Activated CD8-positive, alpha-beta T cell treated with anti-CD3 and anti-CD28 coated beads, Interleukin-2, amount 10 ng/mL, durations not matched to agents 7 days and 5 days (primary cell): Measurements from ENCODE around the gene NEK8. TPM values are rescaled to one million over a fixed set of nuclear protein-coding genes. Genes with fewer than 3 reads are reported as not detected.

Experiments used
- ATAC-seq: fragments of 150-1000 bp; cut with Tn5 transposase; one replicate; pipeline ENCODE4 v1.10.0; 2021; ENCODE audit warnings: moderate library complexity
- CTCF ChIA-PET: fragments of 350-600 bp; sonication (Branson Sonifier 250); formaldehyde crosslinking; loops from one replicate; lab custom pipeline; 2021; ENCODE audit warnings: antibody characterized with exemption; lab: Charles Lee
- POLR2A ChIA-PET: fragments of 350-600 bp; sonication (Branson Sonifier 250); formaldehyde crosslinking; loops from one replicate; lab custom pipeline; 2021; ENCODE audit warnings: antibody characterized with exemption; lab: Charles Lee
- DNase-seq: peaks from one replicate; pipeline ENCODE4 v3.0.0-alpha.2; 2020
- H3K27ac Mint-ChIP-seq: one replicate; pipeline ENCODE4 v1.8.0; 2021; ENCODE audit warnings: mild to moderate bottlenecking, mixed read lengths
- H3K27me3 Mint-ChIP-seq: one replicate; pipeline ENCODE4 v1.8.0; 2021; ENCODE audit warnings: low read depth, mixed read lengths
- H3K36me3 Mint-ChIP-seq: one replicate; pipeline ENCODE4 v1.8.0; 2021; ENCODE audit warnings: low read depth, mixed read lengths
- H3K4me1 Mint-ChIP-seq: one replicate; pipeline ENCODE4 v1.8.0; 2021; ENCODE audit warnings: low read depth, mixed read lengths
- H3K4me3 Mint-ChIP-seq: one replicate; pipeline ENCODE4 v1.8.0; 2021; ENCODE audit warnings: mild to moderate bottlenecking, mixed read lengths
- H3K9me3 Mint-ChIP-seq: one replicate; pipeline ENCODE4 v1.8.0; 2022; ENCODE audit warnings: mixed read lengths; ENCODE audit not compliant: insufficient read depth
- total RNA-seq, 2 experiments: library from RNA; stranded (reverse); gene quantifications; one replicate each; pipeline ENCODE4 v1.2.3, GENCODE V29; 2021

NEK8 gene
- total RNA-seq, 2 experiments from 2014 or later: 4.8 to 5.0 TPM

GRCh38 chr17:28747051-28747691, 18.6 kb downstream of the NEK8 start:
- ATAC-seq (no peak), DNase-seq (no peak)
- Mint-ChIP-seq H3K27ac (no peak overlapping the region), H3K4me3 (no peak overlapping the region), H3K9me3 (no peaks in the 10 kb centered on the region), H3K4me1 (peaks cover 40% of the 10 kb centered on the region), H3K36me3 (peaks cover 23% of the 10 kb centered on the region), H3K27me3 (no peaks in the 10 kb centered on the region)
- ChIA-PET POLR2A (interaction anchor here (0.7 to 13.0 kb wide), 4 partner anchors 21 to 148 kb away, joined by 3 to 212 read pairs (median 6); partner anchors contain the start of genes NEK8, PROCA1, RPL23A and TLCD1), CTCF (interaction anchor here (1.3 to 17.5 kb wide), 3 partner anchors 16 to 207 kb away, joined by 3 to 736 read pairs (median 133); partner anchors contain the start of genes NEK8 and TLCD1)

- peaks cover 27% of the 10 kb centered on the region for H3K36me3 Mint-ChIP-seq
- H3K9me3 Mint-ChIP-seq: no peaks in the 10 kb centered on the region
- H3K27me3 Mint-ChIP-seq: no peaks in the 10 kb centered on the region
- H3K4me3 Mint-ChIP-seq: no peak overlapping the region
- ChIA-PET POLR2A (interaction anchor here (0.7 to 13.0 kb wide), 3 partner anchors 22 to 149 kb away, joined by 3 to 212 read pairs (median 4); partner anchors contain the start of genes NEK8, PROCA1 and TLCD1), CTCF (interaction anchor here (1.0 to 17.5 kb wide), 5 partner anchors 15 to 206 kb away, joined by 3 to 736 read pairs (median 46); partner anchors contain the start of genes NEK8, RPL23A and TLCD1)
- DNase-seq (no peak), ATAC-seq (no peak)
- peak overlapping the region; percentile 65 for H3K27ac Mint-ChIP-seq
- peaks cover 38% of the 10 kb centered on the region for H3K4me1 Mint-ChIP-seq
Observed at GRCh38 chr17:28747801-28748750, 19.5 kb downstream of the NEK8 start.

- POLR2A ChIA-PET: interaction anchor here (13.0 kb wide), 1 partner anchor 23 kb away, joined by 212 read pairs; the partner anchor contains the start of genes NEK8 and TLCD1
- no peak for ATAC-seq
- peak overlapping the region; percentile 65 for H3K27ac Mint-ChIP-seq
- no peak for DNase-seq
- H3K9me3 Mint-ChIP-seq: no peaks in the 10 kb centered on the region
- H3K36me3 Mint-ChIP-seq: peaks cover 27% of the 10 kb centered on the region
- H3K27me3 Mint-ChIP-seq: no peaks in the 10 kb centered on the region
- CTCF ChIA-PET: interaction anchor here (0.8 to 17.5 kb wide), 16 partner anchors 8 to 205 kb away, joined by 3 to 736 read pairs (median 5); partner anchors contain the start of genes NEK8, PROCA1, RPL23A and TLCD1
- peaks cover 36% of the 10 kb centered on the region for H3K4me1 Mint-ChIP-seq
- H3K4me3 Mint-ChIP-seq: no peak overlapping the region
Observed at GRCh38 chr17:28748852-28749515, 20.4 kb downstream of the NEK8 start.

- Mint-ChIP-seq H3K9me3 (no peaks in the 10 kb centered on the region), H3K4me1 (peaks cover 36% of the 10 kb centered on the region), H3K27ac (peak overlapping the region; percentile 16), H3K27me3 (no peaks in the 10 kb centered on the region), H3K36me3 (peaks cover 30% of the 10 kb centered on the region), H3K4me3 (no peak overlapping the region)
- DNase-seq: no peak
- no peak for ATAC-seq
- CTCF ChIA-PET: interaction anchor here (0.6 to 17.5 kb wide), 38 partner anchors 9 to 204 kb away, joined by 3 to 736 read pairs (median 4); partner anchors contain the start of genes BLTP2, FAM222B, NEK8 and PROCA1
- POLR2A ChIA-PET: interaction anchor here (13.0 kb wide), 1 partner anchor 23 kb away, joined by 212 read pairs; the partner anchor contains the start of genes NEK8 and TLCD1
Observed at GRCh38 chr17:28749516-28750177, 21.1 kb downstream of the NEK8 start.

GRCh38 chr17:28750178-28751047, 21.8 kb downstream of the NEK8 start:
- H3K4me3 Mint-ChIP-seq: no peak overlapping the region
- H3K9me3 Mint-ChIP-seq: no peaks in the 10 kb centered on the region
- H3K27me3 Mint-ChIP-seq: no peaks in the 10 kb centered on the region
- DNase-seq (peak; percentile 95), ATAC-seq (peak; percentile 83)
- H3K27ac Mint-ChIP-seq: peak overlapping the region; percentile 16
- ChIA-PET CTCF (interaction anchor here (0.6 to 17.5 kb wide), 42 partner anchors 9 to 203 kb away, joined by 3 to 736 read pairs (median 4); partner anchors contain the start of genes BLTP2, FAM222B, NEK8 and PROCA1), POLR2A (interaction anchor here (13.0 kb wide), 1 partner anchor 24 kb away, joined by 212 read pairs; the partner anchor contains the start of genes NEK8 and TLCD1)
- H3K36me3 Mint-ChIP-seq: peaks cover 30% of the 10 kb centered on the region
- H3K4me1 Mint-ChIP-seq: peaks cover 34% of the 10 kb centered on the region

GRCh38 chr17:28751600-28752366, 23.2 kb downstream of the NEK8 start:
- CTCF ChIA-PET: interaction anchor here (0.6 to 17.5 kb wide), 9 partner anchors 11 to 175 kb away, joined by 3 to 736 read pairs (median 6); partner anchors contain the start of genes FAM222B, NEK8 and TLCD1
- H3K27me3 Mint-ChIP-seq: no peaks in the 10 kb centered on the region
- ATAC-seq (no peak), DNase-seq (no peak)
- H3K4me1 Mint-ChIP-seq: peaks cover 28% of the 10 kb centered on the region
- H3K36me3 Mint-ChIP-seq: peaks cover 28% of the 10 kb centered on the region
- no peaks in the 10 kb centered on the region for H3K9me3 Mint-ChIP-seq
- H3K27ac Mint-ChIP-seq: no peak overlapping the region
- no peak overlapping the region for H3K4me3 Mint-ChIP-seq
- POLR2A ChIA-PET: interaction anchor here (0.6 to 13.0 kb wide), 3 partner anchors 9 to 31 kb away, joined by 3 to 212 read pairs (median 3); partner anchors contain the start of genes NEK8 and TLCD1

- H3K36me3 Mint-ChIP-seq: peaks cover 33% of the 10 kb centered on the region
- ChIA-PET POLR2A (no interaction called here), CTCF (interaction anchor here (17.5 kb wide), 1 partner anchor 28 kb away, joined by 736 read pairs; the partner anchor contains the start of genes NEK8 and TLCD1)
- H3K4me1 Mint-ChIP-seq: peaks cover 10% of the 10 kb centered on the region
- no peak overlapping the region for H3K27ac Mint-ChIP-seq
- DNase-seq (no peak), ATAC-seq (no peak)
- H3K4me3 Mint-ChIP-seq: no peak overlapping the region
- H3K27me3 Mint-ChIP-seq: no peaks in the 10 kb centered on the region
- no peaks in the 10 kb centered on the region for H3K9me3 Mint-ChIP-seq
Observed at GRCh38 chr17:28755486-28755885, 26.9 kb downstream of the NEK8 start.

GRCh38 chr17:28756049-28756804, 27.6 kb downstream of the NEK8 start:
- CTCF ChIA-PET: interaction anchor here (0.6 to 2.6 kb wide), 3 partner anchors 9 to 285 kb away, joined by 3 to 17 read pairs (median 3); partner anchors contain the start of gene TLCD1

More at GRCh38 chr17:28756049-28756804, 27.6 kb downstream of the NEK8 start:
- Mint-ChIP-seq H3K9me3 (no peaks in the 10 kb centered on the region), H3K4me3 (no peak overlapping the region), H3K4me1 (peaks cover 7% of the 10 kb centered on the region), H3K36me3 (peaks cover 31% of the 10 kb centered on the region), H3K27ac (no peak overlapping the region), H3K27me3 (no peaks in the 10 kb centered on the region)
- POLR2A ChIA-PET: interaction anchor here (0.7 kb wide), 1 partner anchor 23 kb away, joined by 3 read pairs; no protein-coding TSS in a partner anchor
- DNase-seq (no peak), ATAC-seq (no peak)
